ENCODE results near the gene CAMK2G. TPM values are rescaled to one million over a fixed set of nuclear protein-coding genes. Genes with fewer than 3 reads are reported as not detected.

The CAMK2G gene
- total and polyA plus RNA-seq, 2 donors, result 40.3 to 115 TPM

DNA sequence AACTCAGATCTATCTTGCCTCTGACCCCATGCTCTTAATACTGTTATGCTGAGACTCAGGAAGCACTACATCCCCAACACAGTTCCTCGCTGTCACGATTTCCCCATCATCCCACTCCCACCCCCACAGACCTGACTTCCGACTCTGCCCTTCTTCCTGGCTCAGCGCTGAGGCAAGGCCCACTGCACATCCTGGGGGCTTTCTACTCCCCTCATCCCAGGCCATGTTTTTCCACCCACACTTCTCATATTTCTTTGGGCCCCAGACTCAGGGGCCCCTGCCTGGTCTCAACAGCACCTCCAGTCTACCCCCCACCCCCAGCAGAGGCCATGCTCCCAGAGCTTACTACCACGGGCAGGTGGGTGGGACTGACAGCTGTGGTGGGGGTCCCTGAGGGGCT, 55.3 kb downstream of the CAMK2G start:
- WGBS, result 55% methylated on average over 5 of the region's 5 CpGs
- H3K4me3 ChIP-seq (ENCODE audit: low read depth, low read length), result no peak overlapping the region
- no peak overlapping the region for H3K27ac ChIP-seq (ENCODE audit: low read depth)
- no peak for DNase-seq (ENCODE audit: extremely low spot score)
- no peaks in the 10 kb centered on the region for H3K4me1 ChIP-seq (ENCODE audit: insufficient read depth)
- H3K36me3 ChIP-seq (ENCODE audit: insufficient read depth), result no peaks in the 10 kb centered on the region

DNA sequence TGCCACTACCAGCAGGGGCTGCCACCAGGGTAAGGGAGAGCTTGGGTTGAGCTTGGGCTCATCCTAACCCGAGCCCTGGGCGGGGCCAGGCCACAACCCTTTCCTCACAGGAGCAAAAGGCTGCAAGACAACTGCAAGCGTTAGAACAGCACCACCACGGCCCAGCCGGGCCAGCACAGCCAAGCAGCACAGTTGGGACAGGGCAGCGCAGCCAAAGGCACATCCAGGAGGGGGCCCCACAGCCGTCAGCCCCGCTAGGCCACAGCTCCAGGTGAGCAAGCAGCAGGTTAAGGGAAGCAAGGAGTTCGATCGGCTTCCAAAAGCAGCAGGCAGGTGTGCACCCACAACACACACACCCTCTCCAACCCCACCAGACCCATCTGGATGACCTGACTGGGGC, 56.0 kb downstream of the CAMK2G start:
- Histone ChIP-seq H3K4me1 (ENCODE audit: insufficient read depth) (no peaks in the 10 kb centered on the region), H3K36me3 (ENCODE audit: insufficient read depth) (no peaks in the 10 kb centered on the region), H3K27ac (ENCODE audit: low read depth) (no peak overlapping the region), H3K4me3 (ENCODE audit: low read depth, low read length) (no peak overlapping the region)
- WGBS, result 84% methylated on average over 10 of the region's 10 CpGs
- no peak for DNase-seq (ENCODE audit: extremely low spot score)

DNA sequence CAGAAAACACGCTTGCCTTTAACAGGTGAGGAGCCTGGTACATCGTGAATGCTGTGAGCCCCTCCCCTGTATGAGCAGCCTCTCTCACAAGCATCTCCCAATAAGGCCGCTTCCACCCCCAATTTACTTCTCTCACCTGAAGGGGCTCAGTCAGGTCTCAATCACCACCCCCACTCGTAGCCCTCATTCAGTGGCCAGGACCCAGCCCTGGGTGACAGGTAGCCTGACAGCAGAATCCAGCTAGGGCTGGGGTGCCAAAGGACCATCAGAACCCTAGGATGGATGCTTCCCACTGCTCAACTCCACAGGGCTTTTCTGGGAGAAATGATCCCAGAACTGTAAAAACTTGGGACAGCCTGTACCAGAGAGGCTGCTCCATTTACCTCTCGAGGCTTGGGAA, 56.5 kb downstream of the CAMK2G start:
- 90% methylated on average over 5 of the region's 5 CpGs for WGBS

DNA sequence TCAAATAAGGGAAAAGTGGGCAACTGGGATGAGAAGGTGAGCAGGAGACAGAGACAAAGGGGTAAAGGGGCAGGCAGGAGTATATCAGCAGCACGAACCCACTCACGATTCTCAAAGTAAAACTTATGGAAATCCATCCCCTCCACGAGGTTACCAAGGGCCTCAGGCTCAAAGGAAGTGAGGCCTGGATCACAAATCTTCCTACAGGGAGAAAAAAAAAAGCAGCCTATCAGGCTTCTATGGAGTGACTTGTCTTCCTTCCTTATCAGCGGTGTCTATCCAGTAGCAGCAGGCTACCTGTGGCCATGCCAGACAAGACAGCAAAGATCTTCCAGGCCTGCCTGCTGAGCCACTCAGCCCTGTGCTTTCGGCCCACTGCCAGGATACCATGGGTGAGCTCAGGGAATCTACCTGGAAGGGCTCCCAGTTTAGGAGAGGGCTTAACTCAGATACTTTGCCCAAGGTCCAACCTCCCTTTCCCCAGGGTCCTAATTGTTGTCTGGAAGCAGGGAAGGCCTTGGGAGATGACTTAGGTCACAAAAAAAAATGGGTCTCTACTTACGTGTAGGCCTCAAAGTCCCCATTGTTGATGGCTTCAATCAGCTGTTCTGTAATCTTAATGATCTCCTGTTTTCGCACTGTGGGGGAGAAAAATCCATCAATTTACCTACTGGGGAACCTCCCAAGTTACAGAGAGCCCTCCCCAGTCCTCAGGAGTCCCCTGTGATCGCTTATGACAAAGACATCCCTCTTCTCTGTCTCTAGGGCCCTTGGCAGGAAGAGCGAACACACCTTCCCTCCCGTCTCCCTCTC, 57.2 kb downstream of the CAMK2G start:
- H3K4me3 ChIP-seq (ENCODE audit: low read depth, low read length), result no peak overlapping the region
- DNase-seq (ENCODE audit: extremely low spot score), result no peak
- WGBS, result 84% methylated on average over 10 of the region's 10 CpGs
- H3K36me3 ChIP-seq (ENCODE audit: insufficient read depth), result no peaks in the 10 kb centered on the region
- no peaks in the 10 kb centered on the region for H3K4me1 ChIP-seq (ENCODE audit: insufficient read depth)
- no peak overlapping the region for H3K27ac ChIP-seq (ENCODE audit: low read depth)

More for the DNA sequence above, 56.5 kb downstream of the CAMK2G start:
- no peak overlapping the region for H3K27ac ChIP-seq (ENCODE audit: low read depth)
- H3K4me1 ChIP-seq (ENCODE audit: insufficient read depth), result no peaks in the 10 kb centered on the region
- H3K4me3 ChIP-seq (ENCODE audit: low read depth, low read length), result no peak overlapping the region
- no peak for DNase-seq (ENCODE audit: extremely low spot score)
- H3K36me3 ChIP-seq (ENCODE audit: insufficient read depth), result no peaks in the 10 kb centered on the region

DNA sequence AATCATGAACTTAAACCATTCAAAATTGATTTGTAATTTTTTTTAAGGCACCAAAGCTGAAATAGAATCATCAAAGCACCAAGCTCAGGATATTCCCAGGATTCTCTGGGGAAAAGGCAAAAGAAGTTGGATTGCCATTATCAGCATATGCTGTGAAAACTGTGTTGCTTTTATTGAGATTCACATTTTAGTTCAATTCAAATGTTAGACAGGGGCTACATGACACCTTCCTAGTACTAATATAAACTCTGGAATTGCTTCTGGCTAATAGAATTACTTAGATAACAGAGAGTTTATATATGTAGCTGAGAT, 58.7 kb downstream of the CAMK2G start:
- Histone ChIP-seq H3K4me3 (ENCODE audit: low read depth, low read length) (no peak overlapping the region), H3K36me3 (ENCODE audit: insufficient read depth) (no peaks in the 10 kb centered on the region), H3K4me1 (ENCODE audit: insufficient read depth) (no peaks in the 10 kb centered on the region), H3K27ac (ENCODE audit: low read depth) (no peak overlapping the region)
- DNase-seq (ENCODE audit: extremely low spot score), result no peak

DNA sequence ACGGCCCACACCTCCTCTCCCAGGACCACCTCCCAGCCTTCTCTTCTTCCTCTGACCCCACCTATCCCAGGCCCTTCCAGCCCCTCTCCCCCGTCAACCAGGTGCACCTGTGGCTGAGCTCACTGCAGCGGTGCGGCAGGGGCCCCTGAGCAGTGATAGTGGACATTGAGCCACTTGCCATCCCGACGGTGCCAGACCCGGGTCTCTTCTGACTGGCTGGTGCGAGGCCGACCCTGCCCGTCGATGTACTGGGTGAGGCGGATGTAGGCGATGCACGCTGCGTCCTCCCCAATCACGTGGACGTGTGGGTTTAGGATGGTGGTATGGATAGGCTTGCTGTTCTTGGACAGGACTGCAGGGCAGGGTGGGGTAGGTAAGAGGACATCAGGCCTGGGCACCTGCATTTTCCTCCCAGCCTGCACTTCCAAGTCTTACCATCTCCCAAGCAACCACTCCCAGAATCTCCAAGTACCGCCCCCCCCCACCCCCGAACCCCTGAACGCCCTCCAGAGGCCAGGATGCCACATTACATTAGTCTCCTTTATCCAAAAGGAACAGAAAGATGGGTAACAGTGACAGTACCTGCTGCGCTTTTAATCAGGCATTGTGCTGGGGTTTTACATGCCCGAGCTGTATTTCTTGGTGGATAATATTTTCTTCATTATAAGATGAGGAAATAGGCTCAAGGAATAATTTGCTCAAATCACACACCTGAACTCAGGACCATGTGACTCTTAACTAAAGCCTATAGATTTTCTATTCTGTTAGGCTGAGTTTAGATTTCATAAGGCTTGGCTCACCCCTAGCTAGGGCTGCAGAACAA, 59.2 kb downstream of the CAMK2G start:
- H3K36me3 ChIP-seq (ENCODE audit: insufficient read depth), result no peaks in the 10 kb centered on the region
- no peaks in the 10 kb centered on the region for H3K4me1 ChIP-seq (ENCODE audit: insufficient read depth)
- no peak overlapping the region for H3K27ac ChIP-seq (ENCODE audit: low read depth)
- WGBS, result 83% methylated on average over 22 of the region's 22 CpGs
- DNase-seq (ENCODE audit: extremely low spot score), result no peak
- H3K4me3 ChIP-seq (ENCODE audit: low read depth, low read length), result no peak overlapping the region

GRCh38 chr10:73814276-73814895, 60.0 kb downstream of the CAMK2G start:
- H3K36me3 ChIP-seq (ENCODE audit: insufficient read depth), result no peaks in the 10 kb centered on the region
- no peak for DNase-seq (ENCODE audit: extremely low spot score)
- no peaks in the 10 kb centered on the region for H3K4me1 ChIP-seq (ENCODE audit: insufficient read depth)
- no peak overlapping the region for H3K4me3 ChIP-seq (ENCODE audit: low read depth, low read length)
- H3K27ac ChIP-seq (ENCODE audit: low read depth), result no peak overlapping the region
- WGBS, result 84% methylated on average over 13 of the region's 13 CpGs

GRCh38 chr10:73813333-73813732, 61.0 kb downstream of the CAMK2G start:
- no peak for DNase-seq (ENCODE audit: extremely low spot score)
- H3K27ac ChIP-seq (ENCODE audit: low read depth), result no peak overlapping the region
- H3K4me3 ChIP-seq (ENCODE audit: low read depth, low read length), result no peak overlapping the region
- WGBS, result 76% methylated on average over 7 of the region's 7 CpGs
- H3K36me3 ChIP-seq (ENCODE audit: insufficient read depth), result no peaks in the 10 kb centered on the region
- no peaks in the 10 kb centered on the region for H3K4me1 ChIP-seq (ENCODE audit: insufficient read depth)

GRCh38 chr10:73812657-73813056, 61.7 kb downstream of the CAMK2G start:
- Histone ChIP-seq H3K36me3 (ENCODE audit: insufficient read depth) (no peaks in the 10 kb centered on the region), H3K4me1 (ENCODE audit: insufficient read depth) (no peaks in the 10 kb centered on the region), H3K27ac (ENCODE audit: low read depth) (no peak overlapping the region), H3K4me3 (ENCODE audit: low read depth, low read length) (no peak overlapping the region)
- WGBS, result 80% methylated on average over 4 of the region's 4 CpGs
- DNase-seq (ENCODE audit: extremely low spot score), result no peak

GRCh38 chr10:73810735-73811465, 63.5 kb downstream of the CAMK2G start:
- no peak for DNase-seq (ENCODE audit: extremely low spot score)
- Histone ChIP-seq H3K27ac (ENCODE audit: low read depth) (peak overlapping the region; percentile 91), H3K4me1 (ENCODE audit: insufficient read depth) (no peaks in the 10 kb centered on the region), H3K36me3 (ENCODE audit: insufficient read depth) (no peaks in the 10 kb centered on the region), H3K4me3 (ENCODE audit: low read depth, low read length) (peak overlapping the region; percentile 92)
- under 1% methylated on average over 63 of the region's 63 CpGs for WGBS

- WGBS, result 68% methylated on average over 7 of the region's 7 CpGs
- Histone ChIP-seq H3K27ac (ENCODE audit: low read depth) (no peak overlapping the region), H3K36me3 (ENCODE audit: insufficient read depth) (no peaks in the 10 kb centered on the region), H3K4me1 (ENCODE audit: insufficient read depth) (no peaks in the 10 kb centered on the region), H3K4me3 (ENCODE audit: low read depth, low read length) (peak overlapping the region; percentile 92)
- no peak for DNase-seq (ENCODE audit: extremely low spot score)
These were observed 64.0 kb downstream of the CAMK2G start for GRCh38 chr10:73810358-73810734.

- no peaks in the 10 kb centered on the region for H3K36me3 ChIP-seq (ENCODE audit: insufficient read depth)
- 66% methylated on average over 5 of the region's 5 CpGs for WGBS
- no peak overlapping the region for H3K27ac ChIP-seq (ENCODE audit: low read depth)
- no peaks in the 10 kb centered on the region for H3K4me1 ChIP-seq (ENCODE audit: insufficient read depth)
- no peak overlapping the region for H3K4me3 ChIP-seq (ENCODE audit: low read depth, low read length)
- no peak for DNase-seq (ENCODE audit: extremely low spot score)
These were observed 65.1 kb downstream of the CAMK2G start for GRCh38 chr10:73809061-73809818.

All from urinary bladder (tissue), 4 donors.